A673 (cell line): Measurements from ENCODE around the gene OR4D2. TPM values are rescaled to one million over a fixed set of nuclear protein-coding genes. Genes with fewer than 3 reads are reported as not detected.
A peak's percentile ranks its signal among the peaks of the same experiment; 100 is the strongest.

Experiments
- BruUV-seq: library from RNA; stranded (reverse); fragments of 400-500 nt; replicated peaks from 2 replicates; lab custom pipeline; 2021; lab: Mats Ljungman, UMichigan
- CTCF ChIA-PET: fragments of 300-600 bp; sonication (Branson Sonifier 250); formaldehyde crosslinking; loops from one replicate; lab custom pipeline; 2022; ENCODE audit warnings: antibody characterized with exemption; lab: Charles Lee
- POLR2A ChIA-PET: fragments of 300-600 bp; sonication (Branson Sonifier 250); formaldehyde crosslinking; loops from one replicate; lab custom pipeline; 2022; ENCODE audit warnings: antibody characterized with exemption; ENCODE audit not compliant: low non-redundant PET; lab: Charles Lee
- DNase-seq: peaks from one replicate; pipeline ENCODE4 v3.0.0-alpha.2; 2015; ENCODE audit warnings: low spot score
- H3K27ac ChIP-seq: fragments of 200-600 bp; sonication (generic); 2 replicates; pipeline ENCODE4 v1.5.1; 2016; ENCODE audit warnings: mixed run types, low read depth, mild to moderate bottlenecking, mixed read lengths, antibody characterized with exemption, low read length; ENCODE audit not compliant: poor library complexity, severe bottlenecking
- H3K27me3 ChIP-seq: fragments of 200-600 bp; sonication (generic); replicated peaks from 2 replicates; pipeline ENCODE4 v1.6.1; 2017; ENCODE audit warnings: mixed run types, low read depth, mild to moderate bottlenecking, mixed read lengths, antibody characterized with exemption, low read length; ENCODE audit not compliant: insufficient read depth, poor library complexity
- H3K36me3 ChIP-seq: fragments of 200-600 bp; sonication (generic); 2 replicates; pipeline ENCODE4 v1.6.1; 2016; ENCODE audit warnings: mixed run types, mild to moderate bottlenecking, mixed read lengths, antibody characterized with exemption, low read length; ENCODE audit not compliant: insufficient read depth, poor library complexity, severe bottlenecking
- H3K4me1 ChIP-seq: fragments of 200-600 bp; sonication (generic); 2 replicates; pipeline ENCODE4 v1.6.1; 2017; ENCODE audit warnings: mixed run types, mild to moderate bottlenecking, mixed read lengths, antibody characterized with exemption, low read length; ENCODE audit not compliant: insufficient read depth, poor library complexity, severe bottlenecking
- H3K4me3 ChIP-seq: fragments of 200-600 bp; sonication (generic); 2 replicates; pipeline ENCODE4 v1.5.1; 2016; ENCODE audit warnings: low read depth, mixed run types, mild to moderate bottlenecking, mixed read lengths, low read length; ENCODE audit not compliant: poor library complexity, severe bottlenecking
- H3K9me3 ChIP-seq: fragments of 200-600 bp; sonication (generic); 2 replicates; pipeline ENCODE4 v1.6.1; 2016; ENCODE audit warnings: mixed run types, low read depth, mild to moderate bottlenecking, mixed read lengths, antibody characterized with exemption, low read length; ENCODE audit not compliant: poor library complexity, severe bottlenecking
- EZH2 ChIP-seq: fragments of 200-600 bp; sonication (generic); IDR thresholded peaks from 2 replicates; pipeline ENCODE4 v1.6.1; 2017; ENCODE audit warnings: borderline replicate concordance, low read depth, mild to moderate bottlenecking, mixed read lengths, antibody characterized with exemption, low read length; ENCODE audit not compliant: poor library complexity, severe bottlenecking
- intact Hi-C: fragments of 100-400 bp; cut with micrococcal nuclease; formaldehyde crosslinking; loops from one replicate; pipeline ENCODE4 v1.10.0; 2022; ENCODE audit not compliant: unreplicated experiment
- total RNA-seq: library from RNA; stranded (reverse); gene quantifications from 2 replicates; pipeline ENCODE4 v1.2.3, GENCODE V29; 2021
- TF ChIP-seq, protein P1 (sequence below): fragments of 300-800, 200-600 bp; sonication (generic); conservative IDR thresholded peaks from 2 replicates; pipeline ENCODE4 v1.5.1; 2017; ENCODE audit warnings: low read depth, mild to moderate bottlenecking, antibody characterized with exemption, low read length, moderate library complexity, mixed read lengths

Gene OR4D2
- total RNA-seq, 1 experiment from 2014 or later: not detected

DNA sequence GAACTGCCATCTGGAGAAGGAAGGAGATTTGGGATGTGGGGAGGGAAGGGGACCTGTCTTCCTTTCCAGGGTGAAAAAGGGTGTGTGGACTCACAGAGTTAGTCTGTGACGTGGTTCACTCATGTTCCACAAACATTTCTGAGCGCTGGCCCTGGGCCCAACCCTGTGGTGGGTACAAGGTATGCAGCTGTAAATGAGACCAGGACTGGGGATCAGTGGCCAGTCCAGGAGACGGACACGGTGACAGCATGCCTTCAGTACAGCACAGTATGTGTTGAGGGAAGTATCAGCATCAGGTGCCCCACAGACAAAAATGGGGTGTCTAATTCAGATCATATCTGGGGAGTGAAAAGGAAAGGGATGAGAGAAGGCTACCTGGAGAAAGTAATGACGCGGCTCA is 20.3 kb downstream of the OR4D2 start:
- Histone ChIP-seq H3K27ac (no peak overlapping the region), H3K9me3 (no peaks in the 10 kb centered on the region), H3K4me3 (no peak overlapping the region), H3K27me3 (no peaks in the 10 kb centered on the region), H3K4me1 (peaks cover 12% of the 10 kb centered on the region), H3K36me3 (no peaks in the 10 kb centered on the region)
- ChIA-PET POLR2A (no interaction called here), CTCF (no interaction called here)
- TF ChIP-seq, protein P1, sequence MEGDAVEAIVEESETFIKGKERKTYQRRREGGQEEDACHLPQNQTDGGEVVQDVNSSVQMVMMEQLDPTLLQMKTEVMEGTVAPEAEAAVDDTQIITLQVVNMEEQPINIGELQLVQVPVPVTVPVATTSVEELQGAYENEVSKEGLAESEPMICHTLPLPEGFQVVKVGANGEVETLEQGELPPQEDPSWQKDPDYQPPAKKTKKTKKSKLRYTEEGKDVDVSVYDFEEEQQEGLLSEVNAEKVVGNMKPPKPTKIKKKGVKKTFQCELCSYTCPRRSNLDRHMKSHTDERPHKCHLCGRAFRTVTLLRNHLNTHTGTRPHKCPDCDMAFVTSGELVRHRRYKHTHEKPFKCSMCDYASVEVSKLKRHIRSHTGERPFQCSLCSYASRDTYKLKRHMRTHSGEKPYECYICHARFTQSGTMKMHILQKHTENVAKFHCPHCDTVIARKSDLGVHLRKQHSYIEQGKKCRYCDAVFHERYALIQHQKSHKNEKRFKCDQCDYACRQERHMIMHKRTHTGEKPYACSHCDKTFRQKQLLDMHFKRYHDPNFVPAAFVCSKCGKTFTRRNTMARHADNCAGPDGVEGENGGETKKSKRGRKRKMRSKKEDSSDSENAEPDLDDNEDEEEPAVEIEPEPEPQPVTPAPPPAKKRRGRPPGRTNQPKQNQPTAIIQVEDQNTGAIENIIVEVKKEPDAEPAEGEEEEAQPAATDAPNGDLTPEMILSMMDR: no peak
- no peak for TF ChIP-seq EZH2
- intact Hi-C loops: no loop called here
- DNase-seq: no peak
- BruUV-seq: no TSS peak

DNA sequence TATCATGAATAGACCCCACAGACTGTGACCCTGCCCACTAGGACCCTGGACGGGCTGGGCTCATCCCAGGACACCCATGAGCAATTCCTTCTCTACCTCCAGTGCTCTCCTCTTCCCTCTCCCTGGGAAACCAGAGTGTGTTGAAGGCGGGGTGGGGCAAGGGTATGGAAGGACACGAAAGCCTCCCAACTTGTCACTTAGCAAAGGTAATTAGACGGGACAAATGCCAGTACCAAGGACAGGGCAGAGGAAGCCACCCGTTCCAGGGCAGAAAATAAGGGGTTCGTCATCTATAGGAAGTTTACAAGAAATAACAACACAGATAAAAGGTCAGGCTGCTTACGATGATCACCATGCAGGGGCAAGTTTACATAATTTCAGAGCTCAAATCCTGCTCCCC is 20.9 kb downstream of the OR4D2 start:
- CTCF ChIA-PET: no interaction called here
- no peak for DNase-seq
- no TSS peak for BruUV-seq
- peaks cover 12% of the 10 kb centered on the region for H3K4me1 ChIP-seq
- H3K36me3 ChIP-seq: no peaks in the 10 kb centered on the region
- no peaks in the 10 kb centered on the region for H3K9me3 ChIP-seq
- POLR2A ChIA-PET: no interaction called here
- H3K4me3 ChIP-seq: no peak overlapping the region
- no peak overlapping the region for H3K27ac ChIP-seq
- no peak for TF ChIP-seq EZH2
- TF ChIP-seq, protein P1: no peak
- H3K27me3 ChIP-seq: no peaks in the 10 kb centered on the region
- intact Hi-C loops: no loop called here

DNA sequence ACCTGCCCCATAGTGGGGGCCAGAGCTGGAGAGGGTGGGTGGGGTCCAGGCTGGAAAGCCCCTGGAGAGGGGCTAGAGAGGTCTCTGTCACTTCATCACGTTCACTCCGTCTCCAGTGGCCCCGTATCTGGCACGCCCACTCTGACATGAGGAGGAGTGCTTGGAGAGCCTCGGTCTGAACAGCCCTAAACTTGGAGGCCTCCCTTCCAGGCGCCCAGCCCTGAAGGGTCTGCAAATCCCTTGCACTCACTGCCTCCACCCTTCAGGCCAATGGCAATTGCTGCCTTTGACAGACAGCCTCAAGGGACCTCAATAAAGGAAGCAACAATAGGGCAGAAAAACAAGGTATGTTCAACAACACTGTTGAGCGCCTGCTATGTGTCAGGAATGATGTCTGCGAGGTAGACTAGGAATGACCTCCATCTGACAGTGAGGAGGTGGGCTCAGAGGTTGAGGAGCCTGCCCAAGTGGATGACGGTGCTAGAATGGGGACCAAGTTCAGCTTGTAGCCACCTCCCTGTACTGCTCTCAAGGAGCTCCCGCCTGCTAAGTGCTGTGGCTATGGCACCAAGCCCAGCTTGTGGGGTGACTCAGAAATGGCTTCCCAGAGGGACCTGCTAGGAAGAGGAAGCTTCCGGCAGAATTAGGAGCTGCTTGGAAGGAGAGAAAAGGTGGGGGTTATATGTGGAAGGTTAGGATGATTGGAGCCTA is 22.8 kb downstream of the OR4D2 start:
- ChIA-PET CTCF (no interaction called here), POLR2A (interaction anchor here (0.6 kb wide), 1 partner anchor 25 kb away, joined by 3 read pairs; no protein-coding TSS in a partner anchor)
- intact Hi-C loops: no loop called here
- TF ChIP-seq, protein P1: no peak
- no peak for TF ChIP-seq EZH2
- Histone ChIP-seq H3K9me3 (no peaks in the 10 kb centered on the region), H3K27me3 (no peaks in the 10 kb centered on the region), H3K4me1 (peaks cover 12% of the 10 kb centered on the region), H3K36me3 (no peaks in the 10 kb centered on the region), H3K27ac (no peak overlapping the region), H3K4me3 (no peak overlapping the region)
- DNase-seq: peak; percentile 84
- no TSS peak for BruUV-seq
